ENCODE results near the gene PPP1R9A.

GRCh38 chr7:95334447-95334846, 427.1 kb downstream of the PPP1R9A start:
- no peak for TF ChIP-seq POLR2A (IDR thresholded peaks at IDR 0.05; ENCODE audit: low read length)
- TF ChIP-seq GATA1 (IDR thresholded peaks at IDR 0.05; ENCODE audit: low read depth, low read length), result no peak

Measured in erythroblast (primary cell).